H1 (cell line): ENCODE measurements around the gene UBTD1. TPM values are rescaled to one million over a fixed set of nuclear protein-coding genes. Genes with fewer than 3 reads are reported as not detected.

Source experiments
- CTCF ChIA-PET: fragments of 300-600 bp; sonication (Branson Sonifier 250); formaldehyde crosslinking; loops from one replicate; lab custom pipeline; 2021; ENCODE audit not compliant: partially characterized antibody; lab: Charles Lee
- POLR2A ChIA-PET: fragments of 300-600 bp; sonication (Branson Sonifier 250); formaldehyde crosslinking; loops from one replicate; lab custom pipeline; 2021; ENCODE audit warnings: inconsistent platforms; ENCODE audit not compliant: partially characterized antibody; lab: Charles Lee
- DNase-seq, 2 experiments: peaks; one replicate each; pipeline versions ENCODE4 v3.0.0 to v3.0.0-alpha.2; 2010 to 2022; ENCODE audit warnings: low spot score in 2 of 2, low read depth in 1 of 2, mixed read lengths in 1 of 2
- FAIRE-seq: peaks from 2 replicates; lab custom pipeline; 2011; peaks lifted over from hg19 to GRCh38; lab: Jason Lieb, UNC
- H2AFZ ChIP-seq: 2 replicates; pipeline ENCODE4 v1.8.1; 2012; ENCODE audit warnings: low read length, inconsistent platforms
- H2AK5ac ChIP-seq: 2 replicates; pipeline ENCODE4 v1.6.1; 2013; ENCODE audit warnings: low read depth, low read length
- H2BK120ac ChIP-seq: replicated peaks from 2 replicates; pipeline ENCODE3; 2013; ENCODE audit warnings: low read depth, low read length, inconsistent platforms
- H2BK12ac ChIP-seq: 2 replicates; pipeline ENCODE4 v1.6.1; 2013; ENCODE audit warnings: low read depth, low read length
- H2BK15ac ChIP-seq: 2 replicates; pipeline ENCODE4 v1.6.1; 2013; ENCODE audit warnings: low read length
- H2BK20ac ChIP-seq: 2 replicates; pipeline ENCODE4 v1.6.1; 2013; ENCODE audit warnings: low read length
- H2BK5ac ChIP-seq: 2 replicates; pipeline ENCODE4 v1.6.1; 2013; ENCODE audit warnings: low read depth, low read length
- H3K14ac ChIP-seq: 2 replicates; pipeline ENCODE4 v1.6.1; 2013; ENCODE audit warnings: inconsistent platforms; ENCODE audit not compliant: insufficient read length
- H3K18ac ChIP-seq: 2 replicates; pipeline ENCODE4 v1.6.1; 2013; ENCODE audit warnings: low read length; ENCODE audit errors: extremely low read depth
- H3K23ac ChIP-seq: 2 replicates; pipeline ENCODE4 v1.6.1; 2013; ENCODE audit warnings: inconsistent platforms; ENCODE audit not compliant: insufficient read length
- H3K23me2 ChIP-seq: 2 replicates; pipeline ENCODE4 v1.6.1; 2013; ENCODE audit warnings: low read depth, low read length
- H3K27ac ChIP-seq: 2 replicates; pipeline ENCODE4 v1.6.1; 2011; ENCODE audit warnings: low read depth, low read length, inconsistent platforms
- H3K27me3 ChIP-seq, 4 experiments: replicated peaks in 1 of 4; 1 replicate in 1 of 4; 2 replicates in 3 of 4; pipeline versions ENCODE4 v1.6.1 to v1.8.1; 2011 to 2013; ENCODE audit warnings: low read length in 3 of 4, mild to moderate bottlenecking in 3 of 4, inconsistent platforms in 2 of 4, mixed read lengths in 2 of 4, moderate library complexity in 1 of 4; ENCODE audit not compliant: control insufficient read depth in 3 of 4, insufficient read depth in 3 of 4; ENCODE audit errors: extremely low read depth in 1 of 4
- H3K36me3 ChIP-seq, 4 experiments: 2 replicates each; pipeline versions ENCODE4 v1.6.1 to v1.8.1; 2011 to 2013; ENCODE audit warnings: mild to moderate bottlenecking in 4 of 4, low read length in 3 of 4, moderate library complexity in 2 of 4, control low read depth in 1 of 4, inconsistent platforms in 1 of 4; ENCODE audit not compliant: insufficient read depth in 4 of 4, control insufficient read depth in 2 of 4
- H3K4ac ChIP-seq: replicated peaks from 2 replicates; pipeline ENCODE3; 2013; ENCODE audit warnings: low read length, low read depth, mixed read lengths, inconsistent platforms; ENCODE audit not compliant: insufficient read length
- H3K4me1 ChIP-seq, 4 experiments: replicated peaks in 1 of 4; 1 replicate in 1 of 4; 2 replicates in 3 of 4; pipeline versions ENCODE4 v1.6.1 to v1.8.1; 2011 to 2013; ENCODE audit warnings: low read length in 3 of 4, inconsistent platforms in 2 of 4, mixed read lengths in 1 of 4; ENCODE audit not compliant: insufficient read depth in 4 of 4, control insufficient read depth in 3 of 4
- H3K4me2 ChIP-seq, 2 experiments: 2 replicates each; pipeline versions ENCODE4 v1.6.1 to v1.8.1; 2011 to 2013; ENCODE audit warnings: low read depth in 2 of 2, low read length in 2 of 2, control low read depth in 1 of 2, inconsistent platforms in 1 of 2, mild to moderate bottlenecking in 1 of 2; ENCODE audit not compliant: insufficient read depth in 1 of 2
- H3K4me3 ChIP-seq, 4 experiments: fragments of 200-600, 300-600 bp in 1 of 4; sonication (generic), shearing (Covaris generic), sonication (Bioruptor Twin) in 1 of 4; 2 replicates each; pipeline versions ENCODE4 v1.5.1 to v1.8.1; 2011 to 2016; ENCODE audit warnings: low read length in 4 of 4, low read depth in 3 of 4, control low read depth in 2 of 4, inconsistent platforms in 2 of 4, mild to moderate bottlenecking in 2 of 4, mixed read lengths in 1 of 4, moderate library complexity in 1 of 4; ENCODE audit not compliant: insufficient read depth in 2 of 4; ENCODE audit errors: extremely low read depth in 1 of 4
- H3K56ac ChIP-seq: replicated peaks from 2 replicates; pipeline ENCODE3; 2013; ENCODE audit warnings: low read depth, mild to moderate bottlenecking, mixed read lengths, low read length, inconsistent platforms; ENCODE audit not compliant: insufficient read length
- H3K79me1 ChIP-seq: 2 replicates; pipeline ENCODE4 v1.6.1; 2013; ENCODE audit warnings: low read depth, low read length, control low read depth
- H3K79me2 ChIP-seq, 2 experiments: 2 replicates each; pipeline versions ENCODE4 v1.6.1 to v1.8.1; 2012 to 2013; ENCODE audit warnings: low read length in 2 of 2, mild to moderate bottlenecking in 2 of 2, inconsistent platforms in 1 of 2; ENCODE audit not compliant: insufficient read depth in 2 of 2, control insufficient read depth in 1 of 2
- H3K9ac ChIP-seq, 4 experiments: replicated peaks in 1 of 4; 1 replicate in 1 of 4; 2 replicates in 3 of 4; pipeline versions ENCODE4 v1.6.1 to v1.8.1; 2011 to 2013; ENCODE audit warnings: low read depth in 3 of 4, low read length in 3 of 4, control low read depth in 2 of 4, mild to moderate bottlenecking in 2 of 4, moderate library complexity in 2 of 4, inconsistent platforms in 1 of 4; ENCODE audit errors: extremely low read depth in 1 of 4
- H3K9me3 ChIP-seq, 2 experiments: 2 replicates each; pipeline versions ENCODE4 v1.6.1 to v1.8.1; 2012 to 2013; ENCODE audit warnings: mild to moderate bottlenecking in 2 of 2, moderate library complexity in 2 of 2, control low read depth in 1 of 2, inconsistent platforms in 1 of 2, low read depth in 1 of 2, low read length in 1 of 2, mixed read lengths in 1 of 2; ENCODE audit not compliant: insufficient read depth in 2 of 2
- H4K20me1 ChIP-seq, 2 experiments: replicated peaks in 1 of 2; 2 replicates each; pipeline versions ENCODE3 to v1.8.1; 2011 to 2013; ENCODE audit warnings: inconsistent platforms in 2 of 2, low read length in 2 of 2, mild to moderate bottlenecking in 1 of 2; ENCODE audit not compliant: insufficient read depth in 2 of 2, control insufficient read depth in 1 of 2
- H4K5ac ChIP-seq: 2 replicates; pipeline ENCODE4 v1.6.1; 2013; ENCODE audit warnings: low read length, low read depth, mixed read lengths, inconsistent platforms; ENCODE audit not compliant: insufficient read length
- H4K8ac ChIP-seq: 2 replicates; pipeline ENCODE4 v1.8.0; 2013; ENCODE audit warnings: mild to moderate bottlenecking, moderate library complexity, low read length, inconsistent platforms; ENCODE audit not compliant: insufficient read depth; ENCODE audit errors: extremely low read depth
- H4K91ac ChIP-seq: replicated peaks from 2 replicates; pipeline ENCODE3; 2013; ENCODE audit warnings: low read length, mixed read lengths, inconsistent platforms; ENCODE audit not compliant: insufficient read length
- CBX8 ChIP-seq: fragments of 300-800, 300-1000 bp; sonication (generic); IDR thresholded peaks from 2 replicates; pipeline ENCODE4 v1.7.1; 2016; ENCODE audit warnings: low read depth, low read length, borderline replicate concordance
- CTBP2 ChIP-seq: IDR thresholded peaks from 2 replicates; pipeline ENCODE4 v1.7.0; 2011; ENCODE audit warnings: borderline replicate concordance, mild to moderate bottlenecking, moderate library complexity, mixed read lengths, low read length; ENCODE audit not compliant: insufficient read depth, insufficient read length
- EZH2 ChIP-seq: fragments of 200-600 bp; sonication (generic); IDR thresholded peaks from 2 replicates; pipeline ENCODE4 v1.7.1; 2012; ENCODE audit warnings: low read depth, mild to moderate bottlenecking, moderate library complexity, low read length, inconsistent platforms; ENCODE audit not compliant: severe bottlenecking
- SP1 ChIP-seq: IDR thresholded peaks from 2 replicates; pipeline ENCODE4 v1.6.1; 2011; ENCODE audit warnings: low read depth, low read length
- WGBS, 2 experiments: shearing (Covaris generic) in 1 of 2; methylation state at CpG; one replicate each; pipeline versions ENCODE4 v1.1.6 to v1.1.7; 2013 to 2015; ENCODE audit warnings: low lambda C conversion rate in 2 of 2, mixed read lengths in 2 of 2, inconsistent platforms in 1 of 2, low coverage in 1 of 2, missing lambda C conversion rate in 1 of 2; ENCODE audit not compliant: insufficient replicate concordance in 2 of 2, insufficient coverage in 1 of 2, insufficient read length in 1 of 2; ENCODE audit errors: extremely low coverage in 1 of 2, missing lambda C conversion rate in 1 of 2; 5-methylcytosine and 5-hydroxymethylcytosine counted together
- polyA plus RNA-seq, 7 experiments: library from polyadenylated mRNA; depleted of rRNA in 3 of 7; stranded (reverse) in 5 of 7; unstranded in 2 of 7; fragments of >200 nt in 5 of 7; fragments of 200-250 nt in 2 of 7; gene quantifications; 1 replicate in 5 of 7; 2 replicates in 1 of 7; 4 replicates in 1 of 7; pipeline versions ENCODE4 v1.2.1 to v1.2.3, GENCODE V29; 2011 to 2013; ENCODE audit warnings: missing spikeins in 2 of 7, mixed read lengths in 2 of 7
- total RNA-seq: library from RNA; stranded (reverse); fragmentation: NEBNext Ultra II Directional; extraction: Animal tissue kit (Norgen Biotek cat#: 25700); gene quantifications from 2 replicates; pipeline ENCODE4 v1.2.1, GENCODE V29; 2021
- TF ChIP-seq, protein P1 (sequence below): IDR thresholded peaks from 2 replicates; pipeline ENCODE4 v1.6.1; 2012; ENCODE audit warnings: inconsistent platforms
- TF ChIP-seq, protein P2 (sequence below): IDR thresholded peaks from 2 replicates; pipeline ENCODE4 v1.6.1; 2011; ENCODE audit warnings: low read length, improper control_type of control experiment

UBTD1 gene
- total and polyA plus RNA-seq, 2 of the 8 experiments (the other 6 are each of a cell fraction or from before 2014, with no cell fraction given): 22.3 to 36.2 TPM

- H3K27ac ChIP-seq: no peak within 1 kb of the TSS
- no peak within 1 kb of the TSS for H3K4me2 ChIP-seq
- H3K4me1 ChIP-seq: peaks cover 0 to 6% (median 2%) of the 10 kb centered on the region in 4 experiments; a peak in 2 of 7 replicates
- no peak within 1 kb of the TSS for H3K9ac ChIP-seq
- ChIA-PET POLR2A (interaction anchor here (0.9 to 2.1 kb wide), 2 partner anchors 9 to 38 kb away, joined by 3 to 6 read pairs; no protein-coding TSS in a partner anchor), CTCF (interaction anchor here (0.7 to 9.5 kb wide), 10 partner anchors 11 to 191 kb away, joined by 3 to 108 read pairs (median 4); partner anchors contain the start of gene ANKRD2)
- no peak for FAIRE-seq
- H3K14ac ChIP-seq: no peak within 1 kb of the TSS
- TF ChIP-seq SP1 (no peak), CTBP2 (no peak), CBX8 (no peak), EZH2 (no peak)
- TF ChIP-seq, protein P1, sequence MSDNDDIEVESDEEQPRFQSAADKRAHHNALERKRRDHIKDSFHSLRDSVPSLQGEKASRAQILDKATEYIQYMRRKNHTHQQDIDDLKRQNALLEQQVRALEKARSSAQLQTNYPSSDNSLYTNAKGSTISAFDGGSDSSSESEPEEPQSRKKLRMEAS: peak; percentile 45
- TF ChIP-seq, protein P2, sequence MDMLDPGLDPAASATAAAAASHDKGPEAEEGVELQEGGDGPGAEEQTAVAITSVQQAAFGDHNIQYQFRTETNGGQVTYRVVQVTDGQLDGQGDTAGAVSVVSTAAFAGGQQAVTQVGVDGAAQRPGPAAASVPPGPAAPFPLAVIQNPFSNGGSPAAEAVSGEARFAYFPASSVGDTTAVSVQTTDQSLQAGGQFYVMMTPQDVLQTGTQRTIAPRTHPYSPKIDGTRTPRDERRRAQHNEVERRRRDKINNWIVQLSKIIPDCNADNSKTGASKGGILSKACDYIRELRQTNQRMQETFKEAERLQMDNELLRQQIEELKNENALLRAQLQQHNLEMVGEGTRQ: peak; percentile 57
- no peak within 1 kb of the TSS for H2BK120ac ChIP-seq
- no peak within 1 kb of the TSS for H3K56ac ChIP-seq
- peak in 1 of 2 experiments; percentile 65 for DNase-seq
- no peaks in the 10 kb centered on the region for H4K20me1 ChIP-seq
- no peak within 1 kb of the TSS for H2BK15ac ChIP-seq
- H3K9me3 ChIP-seq: no peaks in the 10 kb centered on the region
- no peak within 1 kb of the TSS for H3K4me3 ChIP-seq
- H3K79me1 ChIP-seq: no peaks in the 10 kb centered on the region
- no peaks in the 10 kb centered on the region for H3K79me2 ChIP-seq
- H3K27me3 ChIP-seq: no peaks in the 10 kb centered on the region
- no peak within 1 kb of the TSS for H4K8ac ChIP-seq
- no peak within 1 kb of the TSS for H4K5ac ChIP-seq
- no peak within 1 kb of the TSS for H2BK20ac ChIP-seq
- H4K91ac ChIP-seq: no peak within 1 kb of the TSS
- no peaks in the 10 kb centered on the region for H3K23me2 ChIP-seq
- H3K18ac ChIP-seq: no peak within 1 kb of the TSS
- H2BK5ac ChIP-seq: no peak within 1 kb of the TSS
- no peak within 1 kb of the TSS for H2BK12ac ChIP-seq
- H3K36me3 ChIP-seq: no peaks in the 10 kb centered on the region
- no peak within 1 kb of the TSS for H3K4ac ChIP-seq
- no peak within 1 kb of the TSS for H2AK5ac ChIP-seq
- peak within 1 kb of the TSS; percentile 74; the same call in 1 of the 2 replicates for H2AFZ ChIP-seq
- 76% methylated on average over 5 of the region's 5 CpGs; no CpG with 5 or more reads in 1 of the 2 experiments for WGBS, 2 experiments
- no peak within 1 kb of the TSS for H3K23ac ChIP-seq
These were observed 85.5 kb downstream of the UBTD1 start, which contains the start of gene HOGA1 for GRCh38 chr10:97584060-97584797. Gene HOGA1, plus strand, starts transcription at chr10:97584389. Its CDS starts 315 bp downstream, at chr10:97584704.
